Sigmoid colon (tissue), 7 donors: ENCODE data around the gene NEMP1. TPM values are rescaled to one million over a fixed set of nuclear protein-coding genes. Genes with fewer than 3 reads are reported as not detected.

ENCODE experiments used
- DNase-seq: peaks from one replicate; pipeline ENCODE4 v3.0.0-alpha.2; 2019
- H3K27ac ChIP-seq, 4 donors: fragments of 200-600 bp; sonication (generic); one replicate each; pipeline ENCODE4 v1.5.1; 2016 to 2019; ENCODE audit warnings: mild to moderate bottlenecking in 1 of 4
- H3K27me3 ChIP-seq, 3 donors: fragments of 200-600 bp; sonication (generic); one replicate each; pipeline ENCODE4 v1.5.1; 2019; ENCODE audit warnings: mild to moderate bottlenecking in 1 of 3
- H3K36me3 ChIP-seq, 4 donors: fragments of 200-600 bp; sonication (generic); one replicate each; pipeline ENCODE4 v1.5.1; 2016 to 2019
- H3K4me1 ChIP-seq, 4 donors: fragments of 200-600 bp; sonication (generic); one replicate each; pipeline ENCODE4 v1.5.1; 2017 to 2019
- H3K4me3 ChIP-seq, 4 donors: fragments of 200-600 bp; sonication (generic); one replicate each; pipeline ENCODE4 v1.5.1; 2017 to 2019; ENCODE audit warnings: mild to moderate bottlenecking in 2 of 4, moderate library complexity in 1 of 4
- H3K9me3 ChIP-seq, 4 donors: fragments of 200-600 bp in 3 of 4; sonication (generic) in 3 of 4; one replicate each; pipeline versions ENCODE4 v1.5.1 to v1.6.1; 2013 to 2019
- EP300 ChIP-seq, 4 donors: sonication (generic); formaldehyde crosslinking; IDR thresholded peaks; one replicate each; pipeline ENCODE4 v1.6.1; 2017; ENCODE audit warnings: antibody characterized with exemption in 4 of 4
- POLR2A ChIP-seq, 2 donors: fragments of 450-650 bp; IDR thresholded peaks; one replicate each; pipeline ENCODE4 v1.6.1; 2016; ENCODE audit warnings: antibody characterized with exemption in 2 of 2, mild to moderate bottlenecking in 2 of 2, moderate library complexity in 2 of 2
- POLR2AphosphoS5 ChIP-seq, 4 donors: sonication (generic); formaldehyde crosslinking; IDR thresholded peaks; one replicate each; pipeline ENCODE4 v1.6.1; 2017; ENCODE audit warnings: antibody characterized with exemption in 4 of 4
- WGBS, 2 donors: extraction: QIAGEN DNeasy Blood & Tissue Kit; methylation state at CpG; one replicate each; pipeline ENCODE4 v1.1.7; 2013; 5-methylcytosine and 5-hydroxymethylcytosine counted together
- intact Hi-C: fragments of 100-400 bp; cut with DNase I; formaldehyde crosslinking; loops from one replicate; pipeline ENCODE4 v1.15.1; 2023
- polyA plus RNA-seq, 3 donors: library from polyadenylated mRNA; stranded (reverse); fragments of 200-250 nt; gene quantifications; one replicate each; pipeline ENCODE4 v1.2.3, GENCODE V29; 2013
- total RNA-seq, 4 donors: library from RNA; depleted of rRNA; stranded (reverse); fragments of >200 nt; gene quantifications; one replicate each; pipeline ENCODE4 v1.1.0, GENCODE V29; 2016
- TF ChIP-seq, protein P1 (sequence below), 4 experiments: fragments of 450-650 bp in 3 of 4; fragments of 200-600 bp in 1 of 4; IDR thresholded peaks; one replicate each; pipeline ENCODE4 v1.5.1; 2016 to 2019; ENCODE audit warnings: antibody characterized with exemption in 4 of 4, mild to moderate bottlenecking in 3 of 4, moderate library complexity in 2 of 4
- donor health status: healthy with polysubstance abuse.
- donor health status: Bipolar disorder and iron deficiency.
- donor health status: healthy.

The NEMP1 gene
- total and polyA plus RNA-seq, 7 donors = 0.60 to 13.6 (median 11.5) TPM

DNA sequence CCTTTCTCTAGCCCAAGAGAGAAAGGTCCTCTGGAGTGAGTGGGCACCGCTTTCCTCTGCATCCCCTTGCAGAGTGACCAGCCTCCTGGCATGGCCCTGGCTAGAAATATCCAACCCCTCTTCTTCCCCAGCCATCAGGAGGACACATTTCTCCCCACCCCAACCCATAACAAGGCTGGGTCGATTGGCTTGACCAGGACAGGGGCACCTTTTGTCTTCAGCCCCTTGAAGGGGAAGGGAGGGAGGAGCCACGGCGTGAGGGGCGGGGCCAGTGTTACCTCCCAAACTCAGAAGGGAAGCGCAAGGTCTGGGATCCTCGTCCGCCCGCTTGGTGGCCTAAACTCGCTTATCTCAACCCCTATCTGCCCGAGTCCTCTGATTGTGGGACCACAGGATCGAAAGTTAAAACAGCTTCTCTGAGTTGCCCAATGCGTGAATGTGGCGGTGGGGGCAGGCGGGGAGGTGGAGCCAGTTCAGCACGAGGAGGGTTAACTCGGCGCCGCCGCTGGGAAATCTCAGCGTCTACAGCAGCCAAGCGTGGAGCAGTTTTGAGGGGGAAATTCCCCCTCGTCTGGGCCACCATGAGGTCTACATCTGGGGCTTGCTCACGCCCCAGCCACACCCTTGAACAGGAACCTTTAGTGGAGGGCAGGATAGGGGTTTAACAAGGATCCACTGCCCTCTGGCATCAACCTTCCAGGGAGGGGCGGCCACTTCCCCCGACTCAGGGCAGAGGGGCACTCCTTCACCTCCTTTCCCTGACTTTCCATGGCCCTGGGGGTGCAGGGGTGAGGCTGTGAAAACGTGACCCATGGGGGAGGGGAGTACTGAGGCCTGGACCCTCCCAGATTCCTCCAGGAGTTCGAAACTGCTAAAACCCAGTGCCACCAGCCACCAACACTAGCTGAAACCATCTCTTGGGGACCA is 31.8 kb upstream of the NEMP1 start:
- no peaks in the 10 kb centered on the region for H3K9me3 ChIP-seq
- TF ChIP-seq, protein P1, sequence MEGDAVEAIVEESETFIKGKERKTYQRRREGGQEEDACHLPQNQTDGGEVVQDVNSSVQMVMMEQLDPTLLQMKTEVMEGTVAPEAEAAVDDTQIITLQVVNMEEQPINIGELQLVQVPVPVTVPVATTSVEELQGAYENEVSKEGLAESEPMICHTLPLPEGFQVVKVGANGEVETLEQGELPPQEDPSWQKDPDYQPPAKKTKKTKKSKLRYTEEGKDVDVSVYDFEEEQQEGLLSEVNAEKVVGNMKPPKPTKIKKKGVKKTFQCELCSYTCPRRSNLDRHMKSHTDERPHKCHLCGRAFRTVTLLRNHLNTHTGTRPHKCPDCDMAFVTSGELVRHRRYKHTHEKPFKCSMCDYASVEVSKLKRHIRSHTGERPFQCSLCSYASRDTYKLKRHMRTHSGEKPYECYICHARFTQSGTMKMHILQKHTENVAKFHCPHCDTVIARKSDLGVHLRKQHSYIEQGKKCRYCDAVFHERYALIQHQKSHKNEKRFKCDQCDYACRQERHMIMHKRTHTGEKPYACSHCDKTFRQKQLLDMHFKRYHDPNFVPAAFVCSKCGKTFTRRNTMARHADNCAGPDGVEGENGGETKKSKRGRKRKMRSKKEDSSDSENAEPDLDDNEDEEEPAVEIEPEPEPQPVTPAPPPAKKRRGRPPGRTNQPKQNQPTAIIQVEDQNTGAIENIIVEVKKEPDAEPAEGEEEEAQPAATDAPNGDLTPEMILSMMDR (IDR thresholded peaks at IDR 0.05) = no peak
- TF ChIP-seq EP300 (IDR thresholded peaks at IDR 0.05) (peak in 1 of 4 donors; percentile 8), POLR2A (IDR thresholded peaks at IDR 0.05) (no peak), POLR2AphosphoS5 (IDR thresholded peaks at IDR 0.05) (peak; percentile 48 to 66 (median 61))
- peak overlapping the region; percentile 59 to 83 (median 68) for H3K4me3 ChIP-seq
- intact Hi-C loops = loop anchor here (1.0 to 5.0 kb wide), 3 partner anchors 18 to 103 kb away; partner anchors contain the start of gene ZBTB39
- H3K27me3 ChIP-seq = no peaks in the 10 kb centered on the region
- peak overlapping the region; percentile 94 to 99 (median 98) for H3K27ac ChIP-seq
- 3% methylated on average over 28 of the region's 28 CpGs for WGBS, 2 donors
- peak; percentile 89 for DNase-seq
- peaks cover 0 to 55% (median 50%) of the 10 kb centered on the region in 4 donors for H3K4me1 ChIP-seq
- peaks cover 11 to 27% (median 16%) of the 10 kb centered on the region in 4 donors for H3K36me3 ChIP-seq

- no peak for TF ChIP-seq POLR2AphosphoS5 (IDR thresholded peaks at IDR 0.05)
- TF ChIP-seq EP300 (IDR thresholded peaks at IDR 0.05) = no peak
- TF ChIP-seq POLR2A (IDR thresholded peaks at IDR 0.05) = no peak
- TF ChIP-seq, protein P1 (IDR thresholded peaks at IDR 0.05) = no peak
- peaks cover 0 to 55% (median 50%) of the 10 kb centered on the region in 4 donors for H3K4me1 ChIP-seq
- peak overlapping the region; percentile 94 to 99 (median 98) for H3K27ac ChIP-seq
Observed at GRCh38 chr12:57109207-57110103, 30.9 kb upstream of the NEMP1 start.

GRCh38 chr12:57107456-57108155 is 29.0 kb upstream of the NEMP1 start:
- 75 to 79% methylated on average over 7 of the region's 7 CpGs for WGBS, 2 donors

More at GRCh38 chr12:57109207-57110103, 30.9 kb upstream of the NEMP1 start:
- Histone ChIP-seq H3K36me3 (peaks cover 18 to 36% (median 25%) of the 10 kb centered on the region in 4 donors), H3K27me3 (no peaks in the 10 kb centered on the region), H3K4me3 (peak overlapping the region; percentile 59 to 83 (median 68)), H3K9me3 (no peaks in the 10 kb centered on the region)
- intact Hi-C loops = loop anchor here (1.0 to 5.0 kb wide), 2 partner anchors 17 to 102 kb away; partner anchors contain the start of gene ZBTB39
- 52 to 59% methylated on average over 7 of the region's 7 CpGs for WGBS, 2 donors
- no peak for DNase-seq

More at GRCh38 chr12:57107456-57108155, 29.0 kb upstream of the NEMP1 start:
- Histone ChIP-seq H3K27ac (peak overlapping the region in 3 of 4 donors; percentile 38 to 98 (median 47)), H3K4me1 (peaks cover 0 to 52% (median 48%) of the 10 kb centered on the region in 4 donors), H3K4me3 (no peak overlapping the region), H3K9me3 (no peaks in the 10 kb centered on the region), H3K27me3 (no peaks in the 10 kb centered on the region), H3K36me3 (peaks cover 18 to 50% (median 30%) of the 10 kb centered on the region in 4 donors)
- intact Hi-C loops = loop anchor here (1.0 kb wide), 1 partner anchor 14 kb away; no protein-coding TSS in a partner anchor
- DNase-seq = no peak
- peak; percentile 14 to 67 (median 44) for TF ChIP-seq POLR2AphosphoS5 (IDR thresholded peaks at IDR 0.05)
- TF ChIP-seq POLR2A (IDR thresholded peaks at IDR 0.05) = no peak
- TF ChIP-seq EP300 (IDR thresholded peaks at IDR 0.05) = no peak
- TF ChIP-seq, protein P1 (IDR thresholded peaks at IDR 0.05) = no peak
